CD4-positive, alpha-beta T cell treated with Interleukin-6 for 4 hours (primary cell): Measurements from ENCODE around the gene GUCY2D.
A peak's percentile ranks its signal among the peaks of the same experiment; 100 is the strongest.
"Not testable (repeated sequence)": the region's sequence is repeated elsewhere in the genome, so short reads cannot be mapped to it uniquely, and the experiment has no call there.

Experiments
- DNase-seq: peaks from one replicate; pipeline ENCODE4 v3.0.0-alpha.2; 2020; ENCODE audit warnings: mixed read lengths

GUCY2D gene

DNA sequence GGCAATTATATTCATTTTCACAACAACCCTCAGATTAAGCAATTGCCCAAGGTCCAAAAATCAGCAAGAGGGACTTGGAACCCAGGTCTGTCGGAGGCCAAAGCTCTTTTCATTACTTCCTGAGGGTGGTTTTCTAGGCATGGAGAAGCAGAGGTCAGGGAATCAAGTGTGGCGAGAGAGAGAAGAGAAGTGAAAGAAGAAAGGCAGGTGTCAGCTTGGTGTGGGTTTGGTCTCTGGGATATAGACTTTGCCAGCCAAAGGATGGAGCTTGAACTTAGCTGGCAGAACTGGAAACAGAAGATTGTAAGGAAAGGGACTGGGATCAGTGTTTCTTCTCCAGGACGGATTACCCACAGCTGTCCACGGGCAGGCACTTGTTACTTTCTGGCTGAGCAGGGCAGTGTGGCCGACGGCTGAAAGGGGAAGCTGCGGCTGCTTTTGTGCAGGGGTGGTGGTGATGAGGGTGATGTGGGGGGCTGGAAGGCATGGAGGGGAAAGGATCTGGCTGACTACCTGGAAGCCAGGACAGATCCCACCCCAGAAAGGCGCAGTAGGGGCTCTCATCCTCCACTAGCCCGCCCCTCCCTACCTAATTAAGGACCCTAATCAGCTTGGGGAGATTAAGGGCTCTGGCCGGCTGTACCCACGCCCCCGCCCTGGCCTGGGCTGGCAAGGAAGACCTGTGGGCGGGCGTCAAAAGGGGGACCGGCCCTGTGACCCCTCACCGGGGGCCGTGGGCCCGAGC, at the start of gene GUCY2D:
Gene GUCY2D, plus strand, starts transcription at position 640 of the 745 bp plus-strand sequence. CDS start 433 bp downstream, outside the sequence.
- DNase-seq: no peak

DNA sequence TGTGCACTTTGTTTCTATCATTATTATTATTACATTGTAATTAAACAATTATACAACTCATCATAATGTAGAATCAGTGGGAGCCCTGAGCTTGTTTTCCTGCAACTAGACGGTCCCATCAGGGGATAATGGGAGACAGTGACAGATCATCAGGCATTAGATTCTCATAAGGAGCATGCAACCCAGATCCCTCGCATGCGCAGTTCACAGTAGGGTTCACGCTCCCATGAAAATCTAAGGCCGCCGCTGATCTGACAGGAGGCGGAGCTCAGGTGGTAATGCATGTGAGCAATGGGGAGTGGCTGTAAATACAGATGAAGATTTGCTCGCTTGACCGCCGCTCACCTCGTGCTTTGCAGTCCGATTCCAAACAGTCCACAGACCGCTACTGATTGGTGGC, 49.1 kb upstream of the GUCY2D start:
- not testable (repeated sequence) for DNase-seq

DNA sequence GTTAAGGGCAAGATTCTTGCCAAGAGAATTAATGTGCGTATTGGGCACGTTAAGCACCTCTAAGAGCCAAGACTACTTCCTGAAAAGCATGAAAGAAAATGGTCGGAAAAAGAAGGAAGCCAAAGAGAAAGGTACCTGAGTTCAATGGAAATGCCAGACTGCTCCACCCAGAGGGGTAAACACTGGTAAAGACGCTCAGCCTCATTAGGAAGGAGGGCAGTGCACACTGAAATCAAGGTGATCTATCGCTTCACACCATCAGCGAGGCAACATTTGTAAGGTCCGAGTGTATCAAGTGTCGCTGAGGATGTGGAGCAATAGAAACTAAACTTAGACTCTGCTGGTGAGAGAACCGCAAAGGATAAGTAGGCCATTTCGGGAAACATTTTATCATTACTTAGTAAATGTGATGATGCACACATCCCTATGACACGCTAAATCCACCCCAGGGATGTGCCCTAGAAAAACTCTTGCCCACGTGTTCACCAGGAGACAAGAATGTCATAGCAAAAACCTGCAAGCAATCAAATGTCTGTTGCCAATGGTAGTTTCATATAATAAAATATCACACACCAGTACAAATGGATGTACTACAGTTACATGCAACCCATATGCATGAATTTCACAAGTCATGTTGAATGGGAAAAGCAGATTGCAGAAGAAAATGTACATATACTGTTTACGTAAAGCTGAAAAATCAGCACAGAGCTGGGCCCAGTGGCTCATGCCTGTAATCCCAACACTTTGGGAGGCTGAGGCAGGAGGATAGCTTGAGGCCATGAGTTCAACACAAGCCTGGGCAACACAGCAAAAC, 46.8 kb upstream of the GUCY2D start:
- no peak for DNase-seq

DNA sequence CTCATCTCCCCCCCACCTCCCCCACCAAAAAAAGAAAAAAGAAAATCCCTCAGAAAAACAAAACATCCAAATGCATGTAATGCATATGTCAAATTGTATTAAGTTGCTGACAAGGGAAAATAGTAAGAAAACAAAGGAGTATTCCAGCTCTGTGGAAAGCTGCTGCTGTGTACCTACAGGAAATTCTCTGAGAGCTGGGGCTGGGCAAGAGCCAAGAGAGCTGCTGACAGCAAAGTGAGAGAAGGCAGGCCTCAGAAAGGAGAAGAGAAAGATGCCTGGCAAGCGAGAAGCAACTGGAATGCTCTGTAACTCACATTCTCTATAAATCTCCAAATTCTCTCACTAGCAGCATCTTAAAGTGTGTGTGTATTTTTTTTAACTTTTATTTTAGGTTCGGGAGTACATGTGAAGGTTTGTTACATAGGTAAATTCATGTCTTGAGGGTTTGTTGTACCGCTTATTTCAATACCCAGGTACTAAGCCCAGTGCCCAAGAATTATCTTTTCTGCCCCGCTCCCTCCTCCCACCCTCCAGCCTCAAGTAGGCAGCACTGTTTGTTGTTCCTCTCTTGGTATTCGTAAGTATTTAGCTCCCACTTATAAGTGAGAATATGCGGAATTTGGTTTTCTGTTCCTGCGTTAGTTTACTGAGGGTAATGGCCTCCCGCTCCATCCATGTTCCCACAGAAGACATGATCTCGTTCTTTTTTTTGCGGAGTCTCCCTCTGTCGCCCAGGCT, 46.0 kb upstream of the GUCY2D start:
- DNase-seq: no peak

DNA sequence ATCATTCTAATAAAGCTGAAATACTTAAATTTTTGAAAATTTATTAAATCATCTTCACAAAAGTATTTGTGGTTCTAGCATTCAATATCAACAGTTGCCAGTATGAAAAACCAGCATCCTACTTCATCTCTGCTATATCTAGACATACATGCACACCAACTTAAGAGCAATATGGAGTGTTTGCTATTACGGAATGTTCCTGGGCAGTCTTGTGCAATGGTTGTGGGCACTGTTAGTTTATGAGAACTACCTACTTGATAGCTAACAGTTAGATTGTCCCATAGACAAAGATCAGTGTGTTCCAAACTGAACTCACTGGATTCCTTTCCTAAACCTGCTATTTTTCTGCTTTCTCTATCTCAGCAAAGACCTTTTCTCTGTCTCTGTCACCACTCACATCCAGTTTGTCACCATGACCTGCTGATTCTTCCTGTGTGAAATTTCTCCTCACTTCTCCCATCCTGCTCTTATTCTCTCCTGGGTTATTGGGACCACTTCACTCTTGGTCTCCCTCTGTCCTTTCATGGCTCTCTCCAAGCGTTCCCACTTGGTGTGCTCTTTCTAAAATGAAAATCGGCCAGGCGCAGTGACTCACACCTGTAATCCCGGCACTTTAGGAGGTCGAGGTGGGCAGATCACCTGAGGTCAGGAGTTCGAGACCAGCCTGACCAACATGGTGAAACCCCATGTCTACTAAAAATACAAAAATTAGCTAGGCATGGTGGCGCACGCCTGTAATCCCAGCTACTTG, 42.7 kb upstream of the GUCY2D start:
- DNase-seq: no peak

DNA sequence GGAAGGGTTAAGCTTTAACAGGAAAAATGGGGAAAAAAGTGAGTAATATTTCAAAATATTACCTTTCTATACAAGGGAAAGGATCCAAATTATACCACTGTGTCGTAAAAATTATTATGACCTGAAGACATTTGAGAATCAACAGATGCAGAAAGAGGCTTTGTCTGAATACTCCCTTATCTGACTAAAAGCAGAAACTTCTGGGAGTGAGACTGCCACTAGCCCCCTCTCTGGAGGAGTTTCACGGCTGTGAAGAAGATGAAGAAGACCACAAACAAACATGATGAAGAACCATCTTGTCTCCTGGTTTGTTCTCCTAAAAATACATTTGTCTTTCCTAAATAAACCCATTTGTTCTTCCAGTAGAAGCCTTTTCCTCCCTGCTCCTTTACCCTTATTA, 41.0 kb upstream of the GUCY2D start:
- DNase-seq: no peak

DNA sequence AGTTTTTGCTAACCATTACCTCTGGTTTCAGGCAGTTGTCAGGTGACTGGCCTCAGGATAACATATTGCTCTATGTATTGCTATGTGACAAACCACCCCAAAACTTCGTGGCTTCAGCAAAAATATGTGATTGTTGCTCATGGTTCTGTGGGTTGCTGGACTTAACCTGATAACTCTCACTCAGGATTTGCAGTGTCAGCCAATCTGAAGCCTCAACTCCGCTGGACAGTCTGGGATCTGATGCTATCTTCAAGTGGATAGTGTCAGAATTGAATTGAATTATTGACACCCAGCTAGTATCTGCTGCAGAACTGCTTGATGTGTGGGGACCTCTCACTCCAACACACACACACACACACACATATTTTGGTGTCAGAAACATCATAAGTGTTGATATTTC, 34.7 kb upstream of the GUCY2D start:
- DNase-seq: no peak

DNA sequence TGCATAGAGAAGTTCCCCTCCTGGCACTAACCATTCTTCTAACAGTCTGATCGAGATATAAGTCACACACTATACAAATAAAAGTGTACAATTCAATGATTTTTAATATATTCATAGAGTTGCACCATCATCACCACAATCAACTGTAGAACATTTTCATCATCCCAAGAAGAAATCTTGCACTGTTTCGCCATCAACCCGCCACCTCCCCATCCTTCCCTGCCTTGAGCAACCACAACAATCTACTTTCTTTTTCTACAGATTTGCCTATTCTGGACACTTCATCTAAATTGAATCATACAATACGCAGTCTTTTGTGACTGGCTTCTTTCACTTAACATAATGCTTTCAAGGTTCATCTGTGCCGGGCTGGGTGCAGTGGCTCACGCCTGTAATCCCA, 33.0 kb upstream of the GUCY2D start:
- no peak for DNase-seq

DNA sequence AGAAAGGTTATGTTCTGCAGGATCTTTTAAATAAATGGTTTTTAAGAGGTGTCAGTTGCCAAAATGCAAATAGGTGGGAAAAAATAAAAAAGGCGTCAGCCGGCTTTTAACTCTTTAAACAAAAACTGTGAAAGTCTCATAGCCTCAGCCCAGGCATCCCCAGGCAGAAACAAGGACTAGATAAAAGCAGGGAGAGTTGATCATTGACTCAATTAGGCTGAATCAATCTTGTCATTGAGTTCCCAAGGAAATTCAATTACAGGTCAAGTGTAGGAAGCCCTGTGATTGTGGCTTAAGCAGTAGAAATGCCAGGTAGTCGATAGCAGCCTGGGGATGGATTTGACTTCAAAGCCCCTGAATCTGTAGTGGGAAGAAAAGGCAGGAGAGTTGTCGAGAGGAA, 30.8 kb upstream of the GUCY2D start:
- DNase-seq: no peak

DNA sequence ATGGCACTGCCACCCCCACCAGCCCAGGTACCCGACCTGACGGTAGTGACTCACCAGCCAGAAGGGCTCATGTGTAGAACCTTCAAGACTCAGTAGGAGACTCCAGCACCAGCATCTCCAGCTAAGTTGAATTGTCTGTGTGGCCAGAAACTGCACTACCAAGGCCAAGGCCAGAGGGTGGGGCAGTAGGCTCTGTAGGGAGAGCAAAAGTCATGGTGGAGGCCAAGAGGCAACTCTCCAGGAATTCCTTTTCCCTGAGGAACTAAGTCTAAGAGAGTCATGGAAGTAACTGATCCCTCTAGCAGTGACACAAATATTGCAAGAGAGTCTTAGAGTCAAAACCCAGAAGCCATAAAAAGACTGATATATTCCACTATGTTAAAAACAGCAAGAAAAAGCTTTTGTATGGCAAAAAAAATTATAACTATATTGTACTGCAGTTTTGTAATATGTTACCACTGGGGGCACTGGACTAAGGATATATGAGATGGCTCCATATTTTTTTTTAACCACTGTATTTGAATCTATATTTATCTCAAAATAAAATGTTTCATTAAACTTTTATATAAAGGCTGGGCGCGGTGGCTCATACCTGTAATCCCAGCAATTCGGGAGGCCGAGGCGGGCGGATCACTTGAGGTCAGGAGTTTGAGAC, 30.2 kb upstream of the GUCY2D start:
- DNase-seq: no peak

DNA sequence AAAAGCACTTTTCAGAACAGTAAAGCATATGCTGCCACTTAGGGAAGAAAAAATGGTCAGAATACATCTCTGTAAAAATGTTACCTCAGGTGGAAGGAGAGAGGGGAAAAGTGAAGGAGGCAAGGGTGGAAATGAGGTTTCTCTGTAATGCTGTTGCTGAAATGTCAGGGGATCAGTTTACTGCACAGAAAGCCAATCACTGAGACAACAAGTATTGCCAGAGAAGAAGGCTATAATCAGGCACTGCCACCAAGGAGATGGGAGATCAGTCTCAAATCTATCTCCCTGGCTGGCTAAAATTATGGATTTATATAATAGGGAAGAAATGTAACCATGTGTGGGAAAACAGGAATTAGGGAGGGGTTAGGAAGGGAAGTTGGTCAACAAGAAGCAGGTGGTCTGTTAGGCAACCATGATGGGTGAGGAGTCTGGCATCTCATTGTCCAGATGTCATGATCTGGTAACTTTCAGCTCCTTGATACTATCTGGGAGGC, 27.7 kb upstream of the GUCY2D start:
- DNase-seq: no peak

DNA sequence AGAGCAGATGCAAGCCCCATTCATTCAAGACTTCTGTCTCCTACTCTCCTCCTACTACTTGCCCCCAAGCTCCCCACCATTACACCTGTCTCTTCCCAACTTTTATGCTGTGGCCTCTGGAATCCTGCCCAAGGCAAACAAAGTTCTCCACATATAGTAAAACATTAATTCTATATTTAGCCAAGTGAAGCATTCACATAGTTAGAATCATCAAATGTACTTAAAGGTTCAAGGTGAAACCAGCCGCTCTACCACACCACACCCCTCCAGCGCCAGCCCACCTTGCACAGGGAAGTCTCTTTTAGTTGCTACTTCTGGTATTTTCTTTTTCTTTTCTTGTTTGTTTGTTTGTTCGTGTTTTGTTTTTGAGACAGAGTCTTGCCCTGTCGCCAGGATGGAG, 25.4 kb upstream of the GUCY2D start:
- no peak for DNase-seq

DNA sequence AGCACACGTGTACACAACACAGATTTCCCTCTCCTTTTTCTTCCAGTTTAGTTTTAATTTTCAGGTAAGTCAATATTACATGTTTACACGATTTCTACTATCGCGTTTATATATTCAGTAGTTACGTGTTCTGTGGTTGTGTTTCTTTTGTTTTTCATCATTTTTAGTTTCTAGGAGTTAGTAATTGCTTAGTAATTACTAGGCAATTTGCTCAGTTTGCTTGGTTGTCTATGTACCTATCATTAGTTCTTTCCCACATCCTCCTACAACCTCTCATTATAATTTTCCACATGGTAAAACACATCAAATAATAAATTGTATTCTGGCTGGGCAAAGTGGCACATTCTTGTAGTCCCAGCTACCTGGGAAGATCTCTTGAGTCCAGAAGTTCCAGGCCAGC, 24.6 kb upstream of the GUCY2D start:
- DNase-seq: no peak

DNA sequence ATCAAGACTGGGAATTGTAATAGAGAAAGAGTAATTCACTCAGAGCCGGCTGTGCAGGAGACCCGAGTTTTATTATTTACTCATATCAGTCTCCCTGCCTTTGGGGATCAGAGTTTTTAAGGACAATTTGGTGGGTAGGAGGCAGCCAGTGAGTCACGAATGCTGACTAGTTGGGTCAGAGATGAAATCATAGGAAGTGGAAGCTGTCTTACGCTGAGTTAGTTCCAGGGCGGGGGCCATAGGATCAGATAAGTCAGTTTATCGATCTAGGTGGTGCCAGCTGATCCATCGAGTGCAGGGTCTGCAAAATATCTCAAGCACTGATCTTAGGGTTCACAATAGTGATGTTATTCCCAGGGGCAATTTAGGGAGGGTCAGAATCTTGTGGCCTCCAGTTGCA, 20.2 kb upstream of the GUCY2D start:
- no peak for DNase-seq

DNA sequence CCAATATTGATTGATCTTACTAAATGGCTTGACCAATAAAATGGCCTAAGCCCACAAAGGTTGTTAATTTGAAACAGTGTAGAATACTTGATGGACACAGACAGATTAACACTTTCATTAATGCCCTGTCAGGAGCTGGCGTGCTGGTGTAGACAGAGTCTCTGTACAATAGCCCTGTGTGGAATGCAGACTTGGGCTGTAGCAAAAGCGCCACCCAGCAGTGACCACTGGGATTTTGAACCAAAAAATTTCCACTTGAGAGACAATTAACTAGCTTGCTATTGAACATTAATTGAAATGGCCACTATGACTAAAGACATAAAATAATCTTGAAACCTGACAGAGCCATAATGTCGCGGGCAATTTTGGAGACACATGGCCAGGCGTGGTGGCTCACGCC, 19.7 kb upstream of the GUCY2D start:
- no peak for DNase-seq

DNA sequence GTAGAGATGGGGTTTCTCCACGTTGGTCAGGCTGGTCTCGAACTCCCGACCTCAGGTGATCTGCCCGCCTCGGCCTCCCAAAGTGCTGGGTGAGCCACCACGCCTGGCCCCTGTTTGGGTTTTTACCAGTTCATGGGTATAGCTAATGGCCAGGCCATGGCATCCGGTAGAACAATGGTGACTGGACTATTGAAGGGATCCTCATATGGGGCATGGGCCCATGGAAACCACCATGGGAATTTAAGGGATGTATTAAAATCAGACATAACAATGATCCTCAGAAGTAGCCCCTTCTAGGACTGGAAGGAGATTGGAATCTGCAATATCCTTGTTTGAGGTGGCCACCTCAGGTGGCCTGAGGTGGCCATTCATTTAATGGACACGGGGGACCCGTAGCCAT, 17.5 kb upstream of the GUCY2D start:
- DNase-seq: no peak

DNA sequence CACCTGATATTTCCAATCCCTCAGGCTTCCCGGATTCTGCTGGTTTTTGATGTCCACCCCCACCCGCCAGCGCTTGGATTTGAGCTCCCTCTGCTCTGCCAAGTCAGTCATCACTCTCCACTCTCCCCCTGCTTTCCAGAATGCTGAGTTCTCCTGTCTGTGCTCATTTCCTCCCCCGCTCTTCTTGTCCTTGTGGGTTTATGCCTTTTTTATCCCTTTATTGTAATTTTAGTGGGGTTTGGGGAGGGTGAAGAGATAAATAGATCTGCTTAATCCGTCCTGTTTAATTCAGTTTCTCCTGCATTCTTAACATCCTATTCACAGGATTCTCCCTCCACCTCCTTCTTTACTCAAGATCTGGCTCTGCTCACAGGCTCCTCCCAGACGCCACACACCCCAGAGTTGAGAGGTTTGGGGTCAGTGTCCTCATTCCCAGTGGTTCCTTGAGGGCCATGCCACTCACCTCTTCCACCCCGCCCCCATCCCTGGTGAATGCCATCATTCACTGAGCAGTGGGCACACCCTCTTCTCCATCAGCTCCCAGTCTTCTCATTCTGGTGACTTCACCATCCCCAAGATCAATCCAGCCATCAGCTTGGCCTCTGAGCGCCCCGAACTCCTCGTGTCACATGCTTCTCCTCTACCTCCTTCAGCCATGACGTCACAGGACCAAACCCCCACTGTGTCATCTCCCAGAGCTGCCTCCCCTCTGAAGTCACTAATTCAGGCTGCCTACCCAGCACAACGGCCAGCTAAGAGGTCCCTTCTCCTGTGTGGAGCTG, 15.1 kb upstream of the GUCY2D start:
- no peak for DNase-seq

DNA sequence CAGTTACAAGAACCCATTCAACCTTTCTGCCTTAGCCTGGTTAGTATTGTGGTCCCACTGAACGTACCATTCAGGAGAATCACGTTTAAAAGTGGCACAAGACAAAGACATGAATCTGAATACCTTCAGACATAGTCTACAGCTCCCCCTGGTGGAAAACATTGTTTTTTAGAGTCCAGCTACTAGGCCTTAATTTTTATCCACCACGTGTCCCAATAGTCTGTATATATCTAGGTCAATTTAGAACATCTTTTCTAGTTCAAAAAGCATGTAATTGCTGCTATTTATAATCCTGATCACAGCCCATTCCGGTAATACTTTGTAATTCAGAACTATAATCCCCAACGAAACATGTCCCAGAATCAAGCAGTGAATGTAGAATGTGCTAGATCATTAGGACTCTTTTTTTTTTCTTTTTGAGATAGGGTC, 13.7 kb upstream of the GUCY2D start:
- DNase-seq: peak; percentile 67

DNA sequence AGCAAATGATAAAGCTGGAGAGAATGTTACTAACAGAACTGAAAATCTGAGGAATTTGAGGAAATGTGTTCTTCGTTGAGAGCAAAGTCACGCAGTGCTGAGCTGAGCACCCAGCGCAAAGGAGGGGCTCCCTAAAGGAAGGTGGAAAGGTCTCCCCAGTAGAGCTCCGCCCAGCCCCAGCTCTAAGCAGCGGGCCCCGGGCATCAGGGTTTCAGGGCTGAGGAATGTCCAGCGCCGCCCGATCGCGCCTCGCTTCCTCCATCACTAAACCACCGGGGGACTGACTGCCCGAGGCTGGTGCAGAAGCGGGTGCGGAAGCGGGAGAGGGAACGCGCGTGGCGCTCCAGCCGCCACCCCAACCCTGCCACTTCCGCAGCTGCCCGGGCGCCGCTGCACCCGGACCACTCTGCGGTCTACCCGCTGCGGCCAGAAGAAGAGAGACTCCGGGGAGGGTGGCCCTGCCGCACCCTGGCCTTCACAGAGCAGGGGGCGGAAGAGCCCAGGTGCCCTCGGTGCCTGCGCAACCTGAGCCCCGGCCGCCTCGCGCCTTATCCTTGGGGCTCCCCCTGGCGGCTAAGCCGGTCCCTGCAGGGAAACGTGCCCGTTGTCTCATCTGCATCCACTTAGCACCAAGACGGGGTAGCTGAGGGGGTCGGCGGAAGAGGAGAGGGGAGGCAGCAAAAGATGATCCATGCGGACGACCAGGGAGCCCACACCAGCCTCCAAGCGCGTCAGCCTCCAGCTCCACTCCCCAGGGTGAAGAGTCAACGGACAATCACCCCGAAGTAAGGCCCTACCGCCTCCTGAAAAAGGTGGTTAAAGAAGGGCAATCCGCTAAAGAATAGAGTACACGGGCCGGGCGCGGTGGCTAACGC, 12.4 kb upstream of the GUCY2D start:
- peak; percentile 94 for DNase-seq

DNA sequence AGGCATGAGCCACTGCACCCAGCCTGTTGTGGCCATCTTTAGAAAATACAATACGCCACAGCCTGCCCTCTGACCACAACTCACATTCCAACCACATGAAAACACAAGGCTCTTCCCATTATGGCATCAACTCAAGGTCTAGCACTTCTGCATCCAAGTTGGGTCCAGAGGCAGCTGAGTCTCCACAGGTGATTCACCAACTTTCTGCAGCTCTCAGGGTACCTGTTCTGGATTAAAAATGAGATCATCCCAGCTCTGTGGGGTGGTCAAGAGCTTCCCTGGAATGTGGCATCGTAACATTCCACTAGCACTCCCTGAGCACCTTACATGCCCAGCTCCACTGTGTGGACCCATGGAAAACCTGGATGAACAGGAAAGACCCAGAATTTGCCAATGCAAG, 9.9 kb upstream of the GUCY2D start:
- no peak for DNase-seq
